Gastrocnemius medialis (tissue), 4 donors: ENCODE data around the gene PRUNE2. TPM values are rescaled to one million over a fixed set of nuclear protein-coding genes. Genes with fewer than 3 reads are reported as not detected.
"Not testable (repeated sequence)": the region's sequence is repeated elsewhere in the genome, so short reads cannot be mapped to it uniquely, and the experiment has no call there.

Source experiments
- ATAC-seq, 2 donors: fragments of 150-250 bp; one replicate each; pipeline ENCODE4 v1.9.1; 2016
- DNase-seq, 2 donors: peaks; one replicate each; pipeline ENCODE4 v3.0.0-alpha.2; 2019
- H3K27ac ChIP-seq, 4 donors: fragments of 200-600 bp; sonication (generic); 1 replicate in 1 of 4; 2 replicates in 3 of 4; pipeline ENCODE4 v1.5.1; 2016 to 2018; ENCODE audit warnings: mild to moderate bottlenecking in 2 of 4, moderate library complexity in 1 of 4
- H3K27me3 ChIP-seq, 3 donors: fragments of 200-600 bp; sonication (generic) in 2 of 3; 1 replicate in 1 of 3; 2 replicates in 2 of 3; pipeline versions ENCODE4 v1.5.1 to v1.6.0; 2016 to 2019; ENCODE audit warnings: mild to moderate bottlenecking in 1 of 3, moderate library complexity in 1 of 3
- H3K36me3 ChIP-seq, 2 donors: fragments of 200-600 bp; sonication (generic) in 1 of 2; one replicate each; pipeline ENCODE4 v1.5.1; 2017 to 2018
- H3K4me1 ChIP-seq, 2 donors: fragments of 200-600 bp; sonication (generic) in 1 of 2; one replicate each; pipeline ENCODE4 v1.5.1; 2016 to 2017; ENCODE audit warnings: mild to moderate bottlenecking in 2 of 2
- H3K4me3 ChIP-seq, 4 donors: fragments of 200-600 bp; sonication (generic) in 3 of 4; 1 replicate in 1 of 4; 2 replicates in 3 of 4; pipeline ENCODE4 v1.5.1; 2016 to 2019; ENCODE audit warnings: mild to moderate bottlenecking in 2 of 4
- H3K9me3 ChIP-seq, 3 donors: fragments of 200-600 bp; sonication (generic) in 2 of 3; 1 replicate in 1 of 3; 2 replicates in 2 of 3; pipeline ENCODE4 v1.5.1; 2016 to 2019
- CTCF ChIP-seq, 5 experiments: fragments of 450-650 bp in 3 of 5; fragments of 200-600 bp in 2 of 5; sonication (generic) in 2 of 5; IDR thresholded peaks in 4 of 5; conservative IDR thresholded peaks in 1 of 5; 1 replicate in 4 of 5; 2 replicates in 1 of 5; pipeline ENCODE4 v1.5.1; 2016 to 2019; ENCODE audit warnings: antibody characterized with exemption in 5 of 5, mild to moderate bottlenecking in 3 of 5, moderate library complexity in 3 of 5
- POLR2A ChIP-seq, 2 donors: fragments of 450-650 bp; IDR thresholded peaks; one replicate each; pipeline ENCODE4 v1.6.1; 2017; ENCODE audit warnings: antibody characterized with exemption in 2 of 2, mild to moderate bottlenecking in 2 of 2, moderate library complexity in 2 of 2
- in situ Hi-C, 4 donors: fragments of 200-750 bp; cut with MboI; loops; one replicate each; pipeline versions ENCODE4 v1.15.0 to v1.8.0; 2017; ENCODE audit warnings: low sequenced_read_pairs in 4 of 4
- intact Hi-C: fragments of 100-400 bp; cut with DNase I; formaldehyde crosslinking; loops from one replicate; pipeline ENCODE4 v1.15.1; 2023; ENCODE audit warnings: low total_unique reads
- total RNA-seq, 4 donors: library from RNA; depleted of rRNA; stranded (reverse); fragments of >200 nt; gene quantifications; one replicate each; pipeline versions ENCODE4 v1.1.0 to v1.2.3, GENCODE V29; 2016

The PRUNE2 gene
- total RNA-seq, 4 donors from 2014 or later: 1.6 to 43.5 (median 11.0) TPM

DNA sequence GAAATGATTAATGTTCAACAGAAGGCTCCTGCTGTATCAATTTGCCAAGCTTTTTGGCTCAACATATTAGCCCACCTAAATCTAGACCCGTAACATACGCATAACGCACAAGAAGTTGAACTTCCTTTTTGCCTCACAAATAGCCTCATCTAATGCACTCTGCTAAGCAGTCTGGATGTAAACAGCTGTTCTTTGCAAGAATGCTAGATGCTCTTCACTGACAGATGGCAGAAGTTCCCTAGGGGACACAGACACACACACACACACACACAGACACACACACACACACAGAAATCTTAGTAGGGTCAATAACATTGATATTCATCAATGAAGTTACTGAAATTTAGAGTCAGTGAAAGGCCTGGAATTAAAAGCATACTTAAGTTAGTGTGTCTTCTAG, 154.9 kb downstream of the PRUNE2 start:
- TF ChIP-seq CTCF (IDR thresholded peaks at IDR 0.05 in 4 of 5, conservative IDR thresholded peaks at IDR 0.05 in 1 of 5): no peak
- intact Hi-C loops (no loop called here), in situ Hi-C loops (no loop called here)
- no peaks in the 10 kb centered on the region for H3K9me3 ChIP-seq
- DNase-seq (no peak), ATAC-seq (no peak)
- no peaks in the 10 kb centered on the region for H3K27me3 ChIP-seq
- no peak overlapping the region for H3K27ac ChIP-seq
- no peak overlapping the region for H3K4me3 ChIP-seq
- H3K36me3 ChIP-seq: no peaks in the 10 kb centered on the region
- H3K4me1 ChIP-seq: no peaks in the 10 kb centered on the region

DNA sequence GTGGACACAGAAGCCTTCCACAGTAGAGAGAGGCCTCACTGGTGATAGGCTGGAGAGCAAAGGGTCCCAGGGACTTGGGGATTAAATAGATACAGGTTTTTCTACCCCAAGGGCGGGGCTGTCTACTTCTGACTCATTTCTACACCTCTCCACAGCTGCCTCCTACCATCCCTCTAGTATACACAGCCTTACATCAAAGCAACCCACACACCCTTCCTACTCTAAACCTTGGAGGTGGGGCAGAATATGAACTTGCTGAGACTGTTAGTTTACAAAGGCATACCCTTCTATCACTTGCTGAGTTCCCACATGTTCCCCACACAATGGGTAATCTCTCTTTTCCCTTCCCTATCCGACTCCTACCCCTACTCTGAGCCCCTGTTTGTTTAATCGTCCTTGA, 161.6 kb downstream of the PRUNE2 start:
- H3K4me1 ChIP-seq: no peaks in the 10 kb centered on the region
- H3K27me3 ChIP-seq: no peaks in the 10 kb centered on the region
- ATAC-seq (no peak), DNase-seq (no peak)
- TF ChIP-seq CTCF (IDR thresholded peaks at IDR 0.05 in 4 of 5, conservative IDR thresholded peaks at IDR 0.05 in 1 of 5): no peak
- TF ChIP-seq POLR2A (IDR thresholded peaks at IDR 0.05): no peak
- H3K9me3 ChIP-seq: no peaks in the 10 kb centered on the region
- H3K27ac ChIP-seq: no peak overlapping the region
- in situ Hi-C loops (no loop called here), intact Hi-C loops (no loop called here)
- no peaks in the 10 kb centered on the region for H3K36me3 ChIP-seq
- H3K4me3 ChIP-seq: no peak overlapping the region

DNA sequence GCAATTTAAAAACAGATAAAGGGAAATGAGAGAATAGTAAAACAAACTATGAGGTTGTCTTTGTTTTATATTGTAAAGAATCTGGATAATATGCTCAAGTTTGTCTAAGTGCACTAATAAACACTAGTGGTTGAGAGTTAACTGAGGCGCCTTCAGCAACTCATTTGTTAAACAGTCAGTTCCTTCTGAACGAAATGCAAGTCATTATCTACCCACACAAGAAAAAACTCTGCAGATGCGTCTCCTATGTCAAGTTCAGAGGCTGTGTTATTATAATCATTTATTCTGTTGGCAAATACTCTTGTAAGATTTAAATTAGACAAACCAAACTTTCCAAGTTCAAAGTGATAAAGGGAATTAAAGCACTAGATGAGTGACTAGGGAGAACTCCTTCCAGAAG, 162.0 kb downstream of the PRUNE2 start:
- intact Hi-C loops: no loop called here

GRCh38 chr9:76742890-76743289, 163.0 kb downstream of the PRUNE2 start:
- H3K9me3 ChIP-seq, H3K4me1 ChIP-seq, H3K36me3 ChIP-seq, H3K4me3 ChIP-seq, intact Hi-C loops, H3K27ac ChIP-seq, H3K27me3 ChIP-seq, DNase-seq, in situ Hi-C loops, ATAC-seq: not testable (repeated sequence)

More for the DNA sequence above, 162.0 kb downstream of the PRUNE2 start:
- DNase-seq (no peak), ATAC-seq (no peak)
- H3K27ac ChIP-seq: no peak overlapping the region
- in situ Hi-C loops: no loop called here
- H3K36me3 ChIP-seq: no peaks in the 10 kb centered on the region
- H3K4me3 ChIP-seq: no peak overlapping the region
- no peaks in the 10 kb centered on the region for H3K4me1 ChIP-seq
- TF ChIP-seq CTCF (IDR thresholded peaks at IDR 0.05 in 4 of 5, conservative IDR thresholded peaks at IDR 0.05 in 1 of 5) (no peak), POLR2A (IDR thresholded peaks at IDR 0.05) (no peak)
- H3K27me3 ChIP-seq: no peaks in the 10 kb centered on the region
- H3K9me3 ChIP-seq: no peaks in the 10 kb centered on the region

- Histone ChIP-seq H3K9me3 (no peaks in the 10 kb centered on the region), H3K27ac (no peak overlapping the region), H3K27me3 (no peaks in the 10 kb centered on the region), H3K4me3 (no peak overlapping the region), H3K4me1 (no peaks in the 10 kb centered on the region), H3K36me3 (no peaks in the 10 kb centered on the region)
- intact Hi-C loops: no loop called here
- no peak for DNase-seq
- no peak for TF ChIP-seq CTCF (IDR thresholded peaks at IDR 0.05 in 4 of 5, conservative IDR thresholded peaks at IDR 0.05 in 1 of 5)
- TF ChIP-seq POLR2A (IDR thresholded peaks at IDR 0.05): no peak
- in situ Hi-C loops: no loop called here
- ATAC-seq: no peak
Measured at GRCh38 chr9:76741524-76741923, 164.4 kb downstream of the PRUNE2 start.
